H1 (cell line): ENCODE results near the gene COASY. TPM values are rescaled to one million over a fixed set of nuclear protein-coding genes. Genes with fewer than 3 reads are reported as not detected.

Experiments
- CHD2 ChIP-seq: IDR thresholded peaks from 2 replicates; pipeline ENCODE4 v1.6.1; 2012; ENCODE audit warnings: low read length, improper control_type of control experiment
- RBBP5 ChIP-seq: IDR thresholded peaks from 2 replicates; pipeline ENCODE4 v1.7.1; 2012; ENCODE audit warnings: low read depth, mild to moderate bottlenecking, inconsistent platforms, low read length, moderate library complexity, borderline replicate concordance
- polyA plus RNA-seq, 7 experiments: library from polyadenylated mRNA; depleted of rRNA in 3 of 7; stranded (reverse) in 5 of 7; unstranded in 2 of 7; fragments of >200 nt in 5 of 7; fragments of 200-250 nt in 2 of 7; gene quantifications; 1 replicate in 5 of 7; 2 replicates in 1 of 7; 4 replicates in 1 of 7; pipeline versions ENCODE4 v1.2.1 to v1.2.3, GENCODE V29; 2011 to 2013; ENCODE audit warnings: missing spikeins in 2 of 7, mixed read lengths in 2 of 7
- total RNA-seq: library from RNA; stranded (reverse); fragmentation: NEBNext Ultra II Directional; extraction: Animal tissue kit (Norgen Biotek cat#: 25700); gene quantifications from 2 replicates; pipeline ENCODE4 v1.2.1, GENCODE V29; 2021

Gene COASY
- total and polyA plus RNA-seq, 2 of the 8 experiments (the other 6 are each of a cell fraction or from before 2014, with no cell fraction given) = 64.5 to 100 TPM

- TF ChIP-seq RBBP5 = no peak
- TF ChIP-seq CHD2 = no peak
These were observed 1.6 kb downstream of the COASY start (continued) for GRCh38 chr17:42563543-42563942.
